ENCODE results near the gene METTL16. TPM values are rescaled to one million over a fixed set of nuclear protein-coding genes. Genes with fewer than 3 reads are reported as not detected.

Gene METTL16
- total and polyA plus RNA-seq, 4 donors = 4.1 to 8.9 (median 6.6) TPM

GRCh38 chr17:2380950-2381649 is 130.6 kb downstream of the METTL16 start (continued):
- no peak for TF ChIP-seq FOXA1 (IDR thresholded peaks at IDR 0.05)
- TF ChIP-seq ZBTB33 (IDR thresholded peaks at IDR 0.05) = no peak

- DNase-seq (ENCODE audit: low spot score) = no peak
- no peak for TF ChIP-seq RXRA (IDR thresholded peaks at IDR 0.05)
- no peak for TF ChIP-seq HNF4A (conservative IDR thresholded peaks at IDR 0.05)
- no peak for TF ChIP-seq HNF4G (IDR thresholded peaks at IDR 0.05)
- TF ChIP-seq GABPA (IDR thresholded peaks at IDR 0.05 in 1 of 2, conservative IDR thresholded peaks at IDR 0.05 in 1 of 2) = no peak
- TF ChIP-seq SP1 (IDR thresholded peaks at IDR 0.05) = no peak
- no peak for TF ChIP-seq JUND (IDR thresholded peaks at IDR 0.05)
- TF ChIP-seq FOXA1 (IDR thresholded peaks at IDR 0.05) = no peak
- no peak for TF ChIP-seq YY1 (IDR thresholded peaks at IDR 0.05)
- no peak for TF ChIP-seq TAF1 (conservative IDR thresholded peaks at IDR 0.05)
- no peak for TF ChIP-seq RAD21 (IDR thresholded peaks at IDR 0.05)
- no peak for TF ChIP-seq REST (IDR thresholded peaks at IDR 0.05)
- TF ChIP-seq ATF3 (IDR thresholded peaks at IDR 0.05) = no peak
- TF ChIP-seq NR2F2 (IDR thresholded peaks at IDR 0.05) = no peak
- TF ChIP-seq CTCF (IDR thresholded peaks at IDR 0.05; ENCODE audit: low read depth, low read length, missing input control) = no peak
- peaks cover 3 to 20% (median 13%) of the 10 kb centered on the region in 4 donors for H3K4me1 ChIP-seq (ENCODE audit: control insufficient read depth in 4 of 4, insufficient read depth in 4 of 4, low read length in 3 of 4)
- H3K9ac ChIP-seq (ENCODE audit: low read depth in 1 of 2, low read length in 2 of 2) = no peak overlapping the region
- no peak overlapping the region for H3K27ac ChIP-seq (ENCODE audit: low read depth in 1 of 2, low read length in 2 of 2)
- no peaks in the 10 kb centered on the region for H3K9me3 ChIP-seq (ENCODE audit: control insufficient read depth in 4 of 4, low read length in 3 of 4)
- H3K27me3 ChIP-seq (ENCODE audit: control insufficient read depth in 4 of 4, insufficient read depth in 4 of 4, low read length in 3 of 4) = no peaks in the 10 kb centered on the region
- H3K4me3 ChIP-seq (ENCODE audit: low read depth in 1 of 3, low read length in 3 of 3) = no peak overlapping the region
- WGBS = 90% methylated on average over 16 of the region's 16 CpGs
- peaks cover 0 to 31% (median 2%) of the 10 kb centered on the region in 4 donors for H3K36me3 ChIP-seq (ENCODE audit: control insufficient read depth in 4 of 4, insufficient read depth in 3 of 4, low read depth in 1 of 4, low read length in 3 of 4)
These were observed 131.3 kb downstream of the METTL16 start for GRCh38 chr17:2380226-2380922.
